Glutamatergic neuron (in vitro differentiated cells): Measurements from ENCODE around the gene MST1. TPM values are rescaled to one million over a fixed set of nuclear protein-coding genes. Genes with fewer than 3 reads are reported as not detected.

ENCODE experiments used
- DNase-seq: peaks from one replicate; pipeline ENCODE4 v3.0.0; 2022
- H3K27ac Mint-ChIP-seq: one replicate; pipeline ENCODE4 v1.8.0; 2020; ENCODE audit warnings: mild to moderate bottlenecking, mixed read lengths, inconsistent platforms; ENCODE audit not compliant: unreplicated experiment
- H3K27me3 Mint-ChIP-seq: one replicate; pipeline ENCODE4 v1.8.0; 2020; ENCODE audit warnings: mild to moderate bottlenecking, moderate library complexity, mixed read lengths, inconsistent platforms; ENCODE audit not compliant: unreplicated experiment
- H3K36me3 Mint-ChIP-seq: one replicate; pipeline ENCODE4 v1.8.0; 2020; ENCODE audit warnings: mild to moderate bottlenecking, mixed read lengths, inconsistent platforms; ENCODE audit not compliant: unreplicated experiment
- H3K4me1 Mint-ChIP-seq: one replicate; pipeline ENCODE4 v1.8.0; 2020; ENCODE audit warnings: mild to moderate bottlenecking, low read depth, mixed read lengths, inconsistent platforms; ENCODE audit not compliant: unreplicated experiment
- H3K4me3 Mint-ChIP-seq: one replicate; pipeline ENCODE4 v1.8.0; 2020; ENCODE audit warnings: mild to moderate bottlenecking, mixed read lengths, inconsistent platforms; ENCODE audit not compliant: unreplicated experiment
- H3K9me3 Mint-ChIP-seq: one replicate; pipeline ENCODE4 v1.8.0; 2020; ENCODE audit warnings: mild to moderate bottlenecking, moderate library complexity, mixed read lengths, inconsistent platforms; ENCODE audit not compliant: unreplicated experiment
- CTCF ChIP-seq: fragments of 200-600 bp; sonication (generic); IDR thresholded peaks from one replicate; pipeline ENCODE4 v1.5.0; 2021; ENCODE audit not compliant: partially characterized antibody, unreplicated experiment
- total RNA-seq: library from RNA; stranded (reverse); fragmentation: NEBNext Ultra II Directional; extraction: Animal tissue kit (Norgen Biotek cat#: 25700); gene quantifications from one replicate; pipeline ENCODE4 v1.2.1, GENCODE V29; 2021; ENCODE audit not compliant: unreplicated experiment

The MST1 gene
- total RNA-seq, 1 donor from 2014 or later, result 23.4 TPM

GRCh38 chr3:49652903-49653415 is 36.3 kb downstream of the MST1 start:
- Mint-ChIP-seq H3K9me3 (peaks cover 6% of the 10 kb centered on the region), H3K4me1 (peaks cover 4% of the 10 kb centered on the region), H3K27ac (no peak overlapping the region), H3K36me3 (no peaks in the 10 kb centered on the region), H3K27me3 (peaks cover 9% of the 10 kb centered on the region), H3K4me3 (no peak overlapping the region)
- DNase-seq, result no peak
- no peak for TF ChIP-seq CTCF

GRCh38 chr3:49652218-49652902 is 36.9 kb downstream of the MST1 start:
- H3K4me3 Mint-ChIP-seq, result no peak overlapping the region
- no peak for DNase-seq
- H3K27me3 Mint-ChIP-seq, result peaks cover 8% of the 10 kb centered on the region
- H3K27ac Mint-ChIP-seq, result no peak overlapping the region
- TF ChIP-seq CTCF, result no peak
- H3K9me3 Mint-ChIP-seq, result peaks cover 6% of the 10 kb centered on the region
- peaks cover 2% of the 10 kb centered on the region for H3K4me1 Mint-ChIP-seq
- H3K36me3 Mint-ChIP-seq, result no peaks in the 10 kb centered on the region

- H3K4me3 Mint-ChIP-seq, result no peak overlapping the region
- no peaks in the 10 kb centered on the region for H3K36me3 Mint-ChIP-seq
- no peak for TF ChIP-seq CTCF
- H3K27me3 Mint-ChIP-seq, result peaks cover 12% of the 10 kb centered on the region
- no peak overlapping the region for H3K27ac Mint-ChIP-seq
- DNase-seq, result no peak
- peaks cover 5% of the 10 kb centered on the region for H3K9me3 Mint-ChIP-seq
- H3K4me1 Mint-ChIP-seq, result peaks cover 6% of the 10 kb centered on the region
Measured at GRCh38 chr3:49650637-49651036, 38.6 kb downstream of the MST1 start.

- H3K27me3 Mint-ChIP-seq, result peaks cover 15% of the 10 kb centered on the region
- no peak for TF ChIP-seq CTCF
- H3K36me3 Mint-ChIP-seq, result peaks cover 5% of the 10 kb centered on the region
- H3K4me1 Mint-ChIP-seq, result peaks cover 6% of the 10 kb centered on the region
- peaks cover 7% of the 10 kb centered on the region for H3K9me3 Mint-ChIP-seq
- no peak overlapping the region for H3K27ac Mint-ChIP-seq
- DNase-seq, result no peak
- H3K4me3 Mint-ChIP-seq, result no peak overlapping the region
Measured at GRCh38 chr3:49650177-49650576, 39.1 kb downstream of the MST1 start.

- peaks cover 9% of the 10 kb centered on the region for H3K36me3 Mint-ChIP-seq
- no peak for DNase-seq
- H3K4me3 Mint-ChIP-seq, result no peak overlapping the region
- H3K27ac Mint-ChIP-seq, result no peak overlapping the region
- TF ChIP-seq CTCF, result no peak
- H3K4me1 Mint-ChIP-seq, result peaks cover 6% of the 10 kb centered on the region
- peaks cover 9% of the 10 kb centered on the region for H3K9me3 Mint-ChIP-seq
- peaks cover 15% of the 10 kb centered on the region for H3K27me3 Mint-ChIP-seq
Measured at GRCh38 chr3:49649576-49649975, 39.7 kb downstream of the MST1 start.
